HL-60 (cell line): ENCODE measurements around the gene CCDC92B.

ENCODE experiments used
- CTCF ChIP-seq: IDR thresholded peaks from one replicate; pipeline ENCODE4 v1.5.1; 2011; ENCODE audit warnings: low read length, control low read depth, inconsistent platforms; ENCODE audit not compliant: insufficient read depth
- POLR2AphosphoS5 ChIP-seq: IDR thresholded peaks from 2 replicates; pipeline ENCODE4 v1.6.1; 2012; ENCODE audit warnings: low read depth
- REST ChIP-seq: IDR thresholded peaks from 2 replicates; pipeline ENCODE4 v1.6.1; 2012; ENCODE audit warnings: low read depth; ENCODE audit not compliant: insufficient replicate concordance
- SPI1 ChIP-seq: IDR thresholded peaks from 2 replicates; pipeline ENCODE4 v1.6.1; 2012; ENCODE audit warnings: low read depth, mild to moderate bottlenecking, borderline replicate concordance

- no peak for TF ChIP-seq POLR2AphosphoS5
- TF ChIP-seq CTCF: no peak
- no peak for TF ChIP-seq REST
- TF ChIP-seq SPI1: no peak
These were observed 56.7 kb downstream of the CCDC92B start for GRCh38 chr17:2692781-2693135.
